Right lobe of liver (tissue), 4 donors: ENCODE results near the gene MYOZ3.

Experiments
- POLR2A ChIP-seq: fragments of 450-650 bp; IDR thresholded peaks from one replicate; pipeline ENCODE4 v1.6.1; 2017; ENCODE audit warnings: antibody characterized with exemption, mild to moderate bottlenecking
- TF ChIP-seq, protein P1 (sequence below), 4 donors: fragments of 200-600 bp in 3 of 4; fragments of 450-650 bp in 1 of 4; IDR thresholded peaks; one replicate each; pipeline versions ENCODE4 v1.5.1 to v1.8.0; 2016 to 2022; ENCODE audit warnings: antibody characterized with exemption in 4 of 4, mild to moderate bottlenecking in 2 of 4
- donor health status: DM: no; HTN: no; CAD: no.
- donor health status: DM: no; HTN: no; CAD: no.
- donor health status: DM: no; HTN: yes; CAD: no.

DNA sequence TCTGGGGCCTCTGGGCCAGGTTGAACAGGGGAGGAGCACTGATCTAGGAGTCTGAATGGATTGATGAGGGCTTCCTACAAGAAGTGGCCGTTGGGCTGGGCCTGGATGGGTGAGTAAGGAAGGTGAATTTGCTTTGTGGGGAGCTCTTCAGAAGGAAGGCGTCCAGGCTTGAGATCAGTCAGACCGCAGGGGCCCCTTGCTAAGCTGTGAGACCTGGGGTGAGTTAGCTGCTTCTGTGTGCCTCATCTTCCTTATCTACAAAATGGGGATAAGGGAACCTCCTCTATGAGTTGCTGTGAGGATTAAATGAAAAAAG is 21.7 kb upstream of the MYOZ3 start:
- TF ChIP-seq, protein P1, sequence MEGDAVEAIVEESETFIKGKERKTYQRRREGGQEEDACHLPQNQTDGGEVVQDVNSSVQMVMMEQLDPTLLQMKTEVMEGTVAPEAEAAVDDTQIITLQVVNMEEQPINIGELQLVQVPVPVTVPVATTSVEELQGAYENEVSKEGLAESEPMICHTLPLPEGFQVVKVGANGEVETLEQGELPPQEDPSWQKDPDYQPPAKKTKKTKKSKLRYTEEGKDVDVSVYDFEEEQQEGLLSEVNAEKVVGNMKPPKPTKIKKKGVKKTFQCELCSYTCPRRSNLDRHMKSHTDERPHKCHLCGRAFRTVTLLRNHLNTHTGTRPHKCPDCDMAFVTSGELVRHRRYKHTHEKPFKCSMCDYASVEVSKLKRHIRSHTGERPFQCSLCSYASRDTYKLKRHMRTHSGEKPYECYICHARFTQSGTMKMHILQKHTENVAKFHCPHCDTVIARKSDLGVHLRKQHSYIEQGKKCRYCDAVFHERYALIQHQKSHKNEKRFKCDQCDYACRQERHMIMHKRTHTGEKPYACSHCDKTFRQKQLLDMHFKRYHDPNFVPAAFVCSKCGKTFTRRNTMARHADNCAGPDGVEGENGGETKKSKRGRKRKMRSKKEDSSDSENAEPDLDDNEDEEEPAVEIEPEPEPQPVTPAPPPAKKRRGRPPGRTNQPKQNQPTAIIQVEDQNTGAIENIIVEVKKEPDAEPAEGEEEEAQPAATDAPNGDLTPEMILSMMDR (IDR thresholded peaks at IDR 0.05), result no peak
- no peak for TF ChIP-seq POLR2A
